OCI-LY7 (cell line): ENCODE results near the gene MTX3. TPM values are rescaled to one million over a fixed set of nuclear protein-coding genes. Genes with fewer than 3 reads are reported as not detected.

Experiments
- Bru-seq: library from RNA; stranded (reverse); fragments of 400-500 nt; gene quantifications from one replicate; lab custom pipeline; 2021; lab: Mats Ljungman, UMichigan
- BruChase-seq, 2 experiments: library from RNA; stranded (reverse); fragments of 400-500 nt; gene quantifications; one replicate each; lab custom pipeline; 2021; lab: Mats Ljungman, UMichigan
- BruUV-seq: library from RNA; stranded (reverse); fragments of 400-500 nt; replicated peaks from 2 replicates; lab custom pipeline; 2021; lab: Mats Ljungman, UMichigan
- CTCF ChIA-PET: fragments of 300-600 bp; sonication (Branson Sonifier 250); formaldehyde crosslinking; loops from one replicate; lab custom pipeline; 2022; ENCODE audit warnings: antibody characterized with exemption; ENCODE audit not compliant: unreplicated experiment; lab: Charles Lee
- POLR2A ChIA-PET: fragments of 300-600 bp; sonication (Branson Sonifier 250); formaldehyde crosslinking; loops from one replicate; lab custom pipeline; 2022; ENCODE audit warnings: antibody characterized with exemption; lab: Charles Lee
- DNase-seq: peaks from one replicate; pipeline ENCODE4 v3.0.0-alpha.2; 2015; ENCODE audit warnings: low spot score
- H2AFZ ChIP-seq: fragments of 200-600 bp; sonication (generic), shearing (Covaris generic); 2 replicates; pipeline ENCODE4 v1.6.1; 2014; ENCODE audit warnings: mild to moderate bottlenecking, antibody characterized with exemption, low read length, moderate library complexity
- H3K27ac ChIP-seq: fragments of 200-600 bp; sonication (generic); 2 replicates; pipeline ENCODE4 v1.5.1; 2014; ENCODE audit warnings: mixed run types, low read depth, mild to moderate bottlenecking, moderate library complexity, low read length, inconsistent platforms; ENCODE audit not compliant: poor library complexity, severe bottlenecking
- H3K36me3 ChIP-seq: fragments of 200-600 bp; sonication (generic); 2 replicates; pipeline ENCODE4 v1.6.1; 2014; ENCODE audit warnings: mild to moderate bottlenecking, antibody characterized with exemption, low read length, moderate library complexity, mixed read lengths; ENCODE audit not compliant: insufficient read depth
- H3K4me1 ChIP-seq: fragments of 200-600 bp; sonication (generic); 2 replicates; pipeline ENCODE4 v1.5.1; 2014; ENCODE audit warnings: mild to moderate bottlenecking, low read length; ENCODE audit not compliant: insufficient read depth, poor library complexity, severe bottlenecking
- H3K4me2 ChIP-seq: fragments of 200-600 bp; sonication (generic); 2 replicates; pipeline ENCODE4 v1.6.1; 2014; ENCODE audit warnings: mild to moderate bottlenecking, low read length
- H3K4me3 ChIP-seq: fragments of 200-600 bp; sonication (generic); 2 replicates; pipeline ENCODE4 v1.5.1; 2014; ENCODE audit warnings: mild to moderate bottlenecking, low read depth, low read length; ENCODE audit not compliant: poor library complexity, severe bottlenecking
- H3K79me2 ChIP-seq: fragments of 200-600 bp; sonication (generic); 2 replicates; pipeline ENCODE4 v1.6.1; 2016; ENCODE audit warnings: low read depth, mild to moderate bottlenecking, low read length, moderate library complexity, mixed read lengths; ENCODE audit not compliant: insufficient read depth
- H3K9me2 ChIP-seq: fragments of 200-600 bp; sonication (generic); 2 replicates; pipeline ENCODE4 v1.6.1; 2016; ENCODE audit warnings: mild to moderate bottlenecking, low read length, mixed read lengths; ENCODE audit not compliant: insufficient read depth
- H3K9me3 ChIP-seq: fragments of 200-600 bp; sonication (generic); 2 replicates; pipeline ENCODE4 v1.6.1; 2014; ENCODE audit warnings: mild to moderate bottlenecking, mixed run types, low read length, mixed read lengths
- H4K20me1 ChIP-seq: fragments of 200-600 bp; sonication (generic); 2 replicates; pipeline ENCODE4 v1.6.1; 2014; ENCODE audit warnings: mild to moderate bottlenecking, antibody characterized with exemption, low read length, moderate library complexity, mixed read lengths; ENCODE audit not compliant: insufficient read depth
- EZH2phosphoT487 ChIP-seq: fragments of 200-600 bp; sonication (generic); IDR thresholded peaks from 2 replicates; pipeline ENCODE4 v1.6.1; 2018; ENCODE audit warnings: low read depth, borderline replicate concordance, mild to moderate bottlenecking, mixed run types, antibody characterized with exemption, low read length, moderate library complexity, mixed read lengths
- intact Hi-C: fragments of 100-400 bp; cut with micrococcal nuclease; formaldehyde crosslinking; loops from one replicate; pipeline ENCODE4 v1.10.0; 2022; ENCODE audit not compliant: unreplicated experiment
- long read RNA-seq: library from polyadenylated mRNA; stranded (forward); transcript quantifications from one replicate; pipeline ENCODE4 v2.0.0, GENCODE V29; 2022
- total RNA-seq, 2 experiments: library from RNA; depleted of rRNA in 1 of 2; stranded (reverse); fragments of >200 nt in 1 of 2; shearing (Covaris generic) in 1 of 2; gene quantifications; 2 replicates each; pipeline ENCODE4 v1.2.3, GENCODE V29; 2014 to 2022
- TF ChIP-seq, protein P1 (sequence below): fragments of 200-600 bp; sonication (generic); conservative IDR thresholded peaks from 2 replicates; pipeline ENCODE4 v1.5.1; 2014; ENCODE audit warnings: mild to moderate bottlenecking, antibody characterized with exemption, low read length, moderate library complexity, mixed read lengths

Gene MTX3, protein sequence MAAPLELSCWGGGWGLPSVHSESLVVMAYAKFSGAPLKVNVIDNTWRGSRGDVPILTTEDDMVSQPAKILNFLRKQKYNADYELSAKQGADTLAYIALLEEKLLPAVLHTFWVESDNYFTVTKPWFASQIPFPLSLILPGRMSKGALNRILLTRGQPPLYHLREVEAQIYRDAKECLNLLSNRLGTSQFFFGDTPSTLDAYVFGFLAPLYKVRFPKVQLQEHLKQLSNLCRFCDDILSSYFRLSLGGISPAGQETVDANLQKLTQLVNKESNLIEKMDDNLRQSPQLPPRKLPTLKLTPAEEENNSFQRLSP
- total RNA-seq (2014; rRNA removed; shearing (Covaris generic)) (19.2 and 26.0 TPM in 2 replicates), total RNA-seq (2022) (53.6 and 67.3 TPM in 2 replicates), Bru-seq, nascent RNA (percentile 94 among the genes with signal in this experiment), BruChase-seq, experiment 1, labeled RNA remaining after a 6-hour chase (percentile 97 among the genes with signal in this experiment), BruChase-seq, experiment 2, labeled RNA remaining after a 2-hour chase (percentile 99 among the genes with signal in this experiment)
- long read RNA-seq, full-length matches to known transcripts: 6 of 45 reads
- long read RNA-seq, partial matches to known transcripts: 19 of 45 reads
- long read RNA-seq, other reads (novel, unspliced or antisense): 20 of 45 reads

DNA sequence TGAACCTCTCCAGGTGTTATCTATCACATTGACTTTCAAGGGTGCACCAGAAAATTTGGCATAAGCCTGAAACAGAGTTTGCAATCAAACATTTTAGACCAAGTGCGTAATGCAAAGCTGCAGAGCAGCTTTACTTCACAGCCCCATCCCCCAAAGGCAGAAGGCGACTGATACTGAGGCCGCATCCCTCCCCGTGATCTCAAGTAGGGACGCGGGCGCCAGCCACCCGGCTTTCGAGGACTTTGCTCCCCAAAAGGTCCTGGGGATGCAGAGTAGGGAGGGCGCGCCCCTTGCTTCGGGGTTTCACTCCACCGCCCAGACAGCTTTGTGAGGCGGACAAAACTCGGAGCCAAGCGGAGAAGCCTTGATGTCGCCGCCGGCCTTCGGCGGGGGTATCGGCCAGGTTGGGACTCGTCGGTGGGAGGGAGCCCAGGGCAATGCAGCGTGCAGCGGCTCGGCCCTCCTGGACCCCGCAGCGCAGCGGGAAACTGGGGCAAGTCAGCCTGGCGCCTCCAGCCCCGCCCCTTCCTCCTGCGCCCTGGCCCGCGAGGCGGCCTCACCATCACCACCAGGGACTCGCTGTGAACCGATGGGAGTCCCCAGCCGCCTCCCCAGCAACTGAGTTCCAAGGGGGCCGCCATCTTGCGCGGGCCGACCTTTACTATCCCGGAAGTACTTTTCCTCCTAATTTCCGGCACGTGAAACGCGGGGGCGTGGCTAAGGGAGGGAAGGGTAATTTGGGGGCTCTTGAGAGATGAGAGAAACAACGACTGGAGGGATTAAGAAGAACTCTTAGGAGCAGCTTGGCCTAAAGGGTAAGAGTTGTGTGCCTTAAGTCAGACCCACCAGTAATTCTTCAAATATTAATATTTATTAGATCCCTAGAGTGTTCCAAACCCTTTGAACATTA is at the start of gene MTX3:
TSS of gene MTX3 (minus strand) at position 665 of the 910 bp plus-strand sequence. CDS start at position 641, 24 bp downstream.
- Histone ChIP-seq H3K4me2 (peak within 1 kb of the TSS; percentile 95), H3K4me1 (peaks cover 41% of the 10 kb centered on the region), H4K20me1 (no peaks in the 10 kb centered on the region), H3K36me3 (peaks cover 34% of the 10 kb centered on the region), H2AFZ (peak within 1 kb of the TSS; percentile 58; the same call in 1 of the 2 replicates), H3K4me3 (peak within 1 kb of the TSS; percentile 80), H3K9me2 (no peaks in the 10 kb centered on the region), H3K79me2 (peaks cover 41% of the 10 kb centered on the region), H3K9me3 (no peaks in the 10 kb centered on the region), H3K27ac (peak within 1 kb of the TSS; percentile 85)
- intact Hi-C loops: loop anchor here (5.0 kb wide), 1 partner anchor 64 kb away; no protein-coding TSS in a partner anchor
- no TSS peak for BruUV-seq
- peak; percentile 93 for DNase-seq
- POLR2A ChIA-PET: interaction anchor here (0.5 to 3.3 kb wide), 18 partner anchors 10 to 476 kb away, joined by 3 to 62 read pairs (median 3); no protein-coding TSS in a partner anchor
- TF ChIP-seq, protein P1, sequence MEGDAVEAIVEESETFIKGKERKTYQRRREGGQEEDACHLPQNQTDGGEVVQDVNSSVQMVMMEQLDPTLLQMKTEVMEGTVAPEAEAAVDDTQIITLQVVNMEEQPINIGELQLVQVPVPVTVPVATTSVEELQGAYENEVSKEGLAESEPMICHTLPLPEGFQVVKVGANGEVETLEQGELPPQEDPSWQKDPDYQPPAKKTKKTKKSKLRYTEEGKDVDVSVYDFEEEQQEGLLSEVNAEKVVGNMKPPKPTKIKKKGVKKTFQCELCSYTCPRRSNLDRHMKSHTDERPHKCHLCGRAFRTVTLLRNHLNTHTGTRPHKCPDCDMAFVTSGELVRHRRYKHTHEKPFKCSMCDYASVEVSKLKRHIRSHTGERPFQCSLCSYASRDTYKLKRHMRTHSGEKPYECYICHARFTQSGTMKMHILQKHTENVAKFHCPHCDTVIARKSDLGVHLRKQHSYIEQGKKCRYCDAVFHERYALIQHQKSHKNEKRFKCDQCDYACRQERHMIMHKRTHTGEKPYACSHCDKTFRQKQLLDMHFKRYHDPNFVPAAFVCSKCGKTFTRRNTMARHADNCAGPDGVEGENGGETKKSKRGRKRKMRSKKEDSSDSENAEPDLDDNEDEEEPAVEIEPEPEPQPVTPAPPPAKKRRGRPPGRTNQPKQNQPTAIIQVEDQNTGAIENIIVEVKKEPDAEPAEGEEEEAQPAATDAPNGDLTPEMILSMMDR: no peak; the same call in 1 of the 2 replicates
- TF ChIP-seq EZH2phosphoT487: no peak
- CTCF ChIA-PET: interaction anchor here (0.5 kb wide), 1 partner anchor 458 kb away, joined by 3 read pairs; no protein-coding TSS in a partner anchor

DNA sequence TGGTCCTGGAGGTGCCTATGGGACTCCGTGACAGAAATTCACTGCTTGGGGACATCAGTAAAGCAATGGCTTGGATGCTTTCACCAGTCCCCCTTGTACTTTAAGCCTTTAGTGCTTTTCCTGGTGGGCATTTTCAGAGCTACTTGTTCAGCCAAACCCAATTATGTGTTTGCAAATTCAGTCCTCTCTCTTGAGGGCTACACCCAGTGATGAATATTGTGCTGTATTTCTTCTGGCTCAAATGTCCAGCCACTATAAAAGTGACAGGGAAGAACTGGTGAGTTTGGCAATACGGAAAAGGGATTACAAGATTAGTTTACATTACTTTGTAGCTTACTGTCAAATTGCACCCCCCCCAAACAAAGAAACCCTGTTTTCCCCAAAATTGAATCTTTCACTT is 48.6 kb upstream of the MTX3 start:
- Histone ChIP-seq H3K4me2 (no peak overlapping the region), H3K4me3 (no peak overlapping the region), H3K79me2 (no peaks in the 10 kb centered on the region), H4K20me1 (no peaks in the 10 kb centered on the region), H3K4me1 (no peaks in the 10 kb centered on the region), H3K36me3 (no peaks in the 10 kb centered on the region), H3K27ac (no peak overlapping the region), H2AFZ (no peak overlapping the region), H3K9me3 (no peaks in the 10 kb centered on the region), H3K9me2 (0 out of 2 replicates have a peak, but pooled peaks cover 3% of the 10 kb centered on the region)
- DNase-seq: no peak
- TF ChIP-seq EZH2phosphoT487: no peak
- TF ChIP-seq, protein P1: no peak
- BruUV-seq: no TSS peak
- POLR2A ChIA-PET: no interaction called here
- CTCF ChIA-PET: no interaction called here
- intact Hi-C loops: no loop called here
